ENCODE measurements around the gene MPHOSPH9.

GRCh38 chr12:123133701-123134100, 99.2 kb downstream of the MPHOSPH9 start:
- no peak for TF ChIP-seq CTCF (IDR thresholded peaks at IDR 0.05)
- TF ChIP-seq POLR2AphosphoS5 (IDR thresholded peaks at IDR 0.05) = no peak
- no peak for TF ChIP-seq POLR2A (IDR thresholded peaks at IDR 0.05)
- no peak for TF ChIP-seq EP300 (IDR thresholded peaks at IDR 0.05)

Data from suprapubic skin (tissue), 4 donors.